GM23338 (cell line): ENCODE results near the gene SFMBT2. TPM values are rescaled to one million over a fixed set of nuclear protein-coding genes. Genes with fewer than 3 reads are reported as not detected.

ENCODE experiments used
- ATAC-seq: fragments of 200-7000 bp; cut with Tn5 transposase; 3 replicates; pipeline ENCODE4 v1.9.1; 2020
- DNase-seq: peaks from one replicate; pipeline ENCODE4 v3.0.0-alpha.2; 2015; ENCODE audit warnings: low spot score
- H2AFZ ChIP-seq: fragments of 200-600 bp; sonication (generic); 2 replicates; pipeline ENCODE4 v1.8.0; 2016; ENCODE audit warnings: antibody characterized with exemption, mild to moderate bottlenecking, moderate library complexity
- H3F3A ChIP-seq: fragments of 200-600 bp; sonication (generic); replicated peaks from 2 replicates; pipeline ENCODE4 v1.8.0; 2017; ENCODE audit warnings: antibody characterized with exemption, mixed run types, low read depth
- H3K27ac ChIP-seq: fragments of 200-600 bp; sonication (generic); 2 replicates; pipeline ENCODE4 v1.6.1; 2016; ENCODE audit warnings: low read depth
- H3K27me3 ChIP-seq: fragments of 200-600 bp; sonication (generic); 2 replicates; pipeline ENCODE4 v1.8.0; 2016; ENCODE audit warnings: mild to moderate bottlenecking, mixed run types, moderate library complexity; ENCODE audit not compliant: insufficient read depth
- H3K36me3 ChIP-seq: fragments of 200-600 bp; sonication (generic); 2 replicates; pipeline ENCODE4 v1.8.0; 2016; ENCODE audit warnings: mild to moderate bottlenecking; ENCODE audit not compliant: insufficient read depth
- H3K4me1 ChIP-seq: fragments of 200-600 bp; sonication (generic); 2 replicates; pipeline ENCODE4 v1.8.0; 2016; ENCODE audit warnings: mild to moderate bottlenecking, moderate library complexity; ENCODE audit not compliant: insufficient read depth
- H3K4me2 ChIP-seq: fragments of 200-600 bp; sonication (generic); 2 replicates; pipeline ENCODE4 v1.7.1; 2017; ENCODE audit warnings: mixed run types
- H3K4me3 ChIP-seq: fragments of 200-600 bp; sonication (generic); 2 replicates; pipeline ENCODE4 v1.6.1; 2016; ENCODE audit warnings: mixed run types
- H3K79me2 ChIP-seq: fragments of 200-600 bp; sonication (generic); replicated peaks from 2 replicates; pipeline ENCODE4 v1.8.0; 2017; ENCODE audit warnings: mild to moderate bottlenecking; ENCODE audit not compliant: insufficient read depth
- H3K9me2 ChIP-seq: fragments of 200-600 bp; sonication (generic); 2 replicates; pipeline ENCODE4 v1.8.0; 2017; ENCODE audit not compliant: insufficient read depth
- H4K20me1 ChIP-seq: fragments of 200-600 bp; sonication (generic); replicated peaks from 2 replicates; pipeline ENCODE4 v1.8.0; 2017; ENCODE audit warnings: mild to moderate bottlenecking; ENCODE audit not compliant: insufficient read depth
- H3K27ac Mint-ChIP-seq: 2 replicates; pipeline ENCODE4 v1.8.0; 2020; ENCODE audit warnings: inconsistent platforms, mild to moderate bottlenecking, moderate library complexity, mixed read lengths
- H3K27me3 Mint-ChIP-seq: 3 replicates; pipeline ENCODE4 v1.8.0; 2022; ENCODE audit warnings: low read depth, mild to moderate bottlenecking, moderate library complexity, mixed read lengths, inconsistent platforms; ENCODE audit not compliant: insufficient read depth, poor library complexity
- H3K36me3 Mint-ChIP-seq: 3 replicates; pipeline ENCODE4 v1.8.0; 2021; ENCODE audit warnings: low read depth, mild to moderate bottlenecking, inconsistent platforms, moderate library complexity, mixed read lengths
- H3K4me1 Mint-ChIP-seq: 3 replicates; pipeline ENCODE4 v1.8.0; 2020; ENCODE audit warnings: mild to moderate bottlenecking, inconsistent platforms, mixed read lengths
- H3K4me3 Mint-ChIP-seq: 3 replicates; pipeline ENCODE4 v1.8.0; 2021; ENCODE audit warnings: moderate library complexity, mild to moderate bottlenecking, inconsistent platforms, mixed read lengths
- H3K9me3 Mint-ChIP-seq: 3 replicates; pipeline ENCODE4 v1.8.0; 2020; ENCODE audit warnings: moderate library complexity, mild to moderate bottlenecking, inconsistent platforms, mixed read lengths
- CREB1 ChIP-seq: fragments of 250-450 bp; sonication (Bioruptor Pico); IDR thresholded peaks from 2 replicates; pipeline ENCODE4 v1.5.0; 2020; ENCODE audit warnings: low read depth, mild to moderate bottlenecking, moderate library complexity
- CTCF ChIP-seq, 2 experiments: fragments of 200-600 bp in 1 of 2; sonication (generic) in 1 of 2; conservative IDR thresholded peaks; 2 replicates each; pipeline versions ENCODE4 v1.5.1 to v1.6.1; 2016 to 2017; ENCODE audit warnings: antibody characterized with exemption in 2 of 2, low read depth in 2 of 2, mild to moderate bottlenecking in 2 of 2, moderate library complexity in 1 of 2
- EZH2 ChIP-seq: fragments of 200-600 bp; sonication (generic); IDR thresholded peaks from one replicate; pipeline ENCODE4 v1.8.0; 2017; ENCODE audit warnings: antibody characterized with exemption, mild to moderate bottlenecking, low read depth; ENCODE audit not compliant: unreplicated experiment
- EZH2phosphoT487 ChIP-seq: fragments of 200-600 bp; sonication (generic); IDR thresholded peaks from one replicate; pipeline ENCODE4 v1.8.1; 2018; ENCODE audit warnings: antibody characterized with exemption; ENCODE audit not compliant: unreplicated experiment
- JUNB ChIP-seq: IDR thresholded peaks from one replicate; pipeline ENCODE4 v1.6.1; 2016; ENCODE audit warnings: antibody characterized with exemption; ENCODE audit not compliant: unreplicated experiment
- NANOG ChIP-seq: IDR thresholded peaks from 2 replicates; pipeline ENCODE4 v1.6.1; 2016; ENCODE audit warnings: antibody characterized with exemption, borderline replicate concordance
- POLR2AphosphoS5 ChIP-seq: IDR thresholded peaks from 2 replicates; pipeline ENCODE4 v1.6.1; 2016; ENCODE audit warnings: antibody characterized with exemption, low read depth
- REST ChIP-seq: IDR thresholded peaks from one replicate; pipeline ENCODE4 v1.6.1; 2018; ENCODE audit warnings: antibody characterized with exemption; ENCODE audit not compliant: unreplicated experiment
- STAT1 ChIP-seq: IDR thresholded peaks from one replicate; pipeline ENCODE4 v1.6.1; 2016; ENCODE audit warnings: antibody characterized with exemption; ENCODE audit not compliant: unreplicated experiment
- ZNF114 ChIP-seq: fragments of 250-450 bp; sonication (Bioruptor Pico); IDR thresholded peaks from 2 replicates; pipeline ENCODE4 v1.5.0; 2020; ENCODE audit warnings: mild to moderate bottlenecking, moderate library complexity
- ZNF331 ChIP-seq: fragments of 250-450 bp; sonication (Bioruptor Pico); IDR thresholded peaks from 2 replicates; pipeline ENCODE4 v1.5.0; 2020; ENCODE audit warnings: low read depth, mild to moderate bottlenecking, moderate library complexity
- ZNF462 ChIP-seq: fragments of 250-450 bp; sonication (Bioruptor Pico); IDR thresholded peaks from 2 replicates; pipeline ENCODE4 v1.5.0; 2020; ENCODE audit warnings: mild to moderate bottlenecking, moderate library complexity
- polyA plus RNA-seq: library from polyadenylated mRNA; unstranded; fragments of >200 nt; fragmentation: Nextera tagmentation; extraction: Ambion mirVana; gene quantifications from 2 replicates; pipeline ENCODE4 v1.2.1, GENCODE V29; 2016
- total RNA-seq: library from RNA; depleted of rRNA; stranded (reverse); fragments of >200 nt; shearing (Covaris generic); gene quantifications from 2 replicates; pipeline ENCODE4 v1.2.3, GENCODE V29; 2014
- TF ChIP-seq, protein P1 (sequence below): IDR thresholded peaks from 2 replicates; pipeline ENCODE4 v1.6.1; 2016; ENCODE audit warnings: antibody characterized with exemption

The SFMBT2 gene
- total and polyA plus RNA-seq, 2 experiments from 2014 or later: 2.7 to 6.7 TPM

DNA sequence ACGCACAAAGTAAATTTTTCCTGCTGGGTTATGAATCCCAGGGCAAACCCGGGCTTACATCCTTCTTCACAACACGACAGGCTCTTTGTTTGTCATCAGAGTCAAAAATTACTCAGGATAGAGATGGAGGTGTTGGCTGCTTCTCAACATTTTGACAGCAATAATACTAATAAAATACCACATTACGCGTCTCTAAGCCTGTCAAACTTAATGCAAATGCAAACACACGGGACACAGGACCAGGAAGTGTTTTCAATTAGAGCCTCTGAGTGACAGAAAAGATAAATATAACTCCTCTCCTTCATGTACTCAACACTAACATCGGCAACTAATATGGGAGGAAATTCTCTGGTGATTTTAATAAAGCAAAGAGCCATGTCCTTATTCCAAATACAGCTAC is 128.4 kb downstream of the SFMBT2 start:
- H3K27ac Mint-ChIP-seq: no peak overlapping the region
- H3K4me3 ChIP-seq: no peak overlapping the region
- no peaks in the 10 kb centered on the region; the same call in 1 of the 2 replicates for H3K79me2 ChIP-seq
- no peak overlapping the region for H3K27ac ChIP-seq
- H3K4me3 Mint-ChIP-seq: no peak overlapping the region
- no peak for TF ChIP-seq CTCF (conservative IDR thresholded peaks at IDR 0.05; ENCODE audit: low read depth in 2 of 2)
- no peak for TF ChIP-seq CREB1
- TF ChIP-seq NANOG: no peak
- no peak for TF ChIP-seq EZH2
- TF ChIP-seq ZNF114 (CRISPR knock-in tag): no peak
- no peak for TF ChIP-seq ZNF331 (CRISPR knock-in tag)
- TF ChIP-seq, protein P1, sequence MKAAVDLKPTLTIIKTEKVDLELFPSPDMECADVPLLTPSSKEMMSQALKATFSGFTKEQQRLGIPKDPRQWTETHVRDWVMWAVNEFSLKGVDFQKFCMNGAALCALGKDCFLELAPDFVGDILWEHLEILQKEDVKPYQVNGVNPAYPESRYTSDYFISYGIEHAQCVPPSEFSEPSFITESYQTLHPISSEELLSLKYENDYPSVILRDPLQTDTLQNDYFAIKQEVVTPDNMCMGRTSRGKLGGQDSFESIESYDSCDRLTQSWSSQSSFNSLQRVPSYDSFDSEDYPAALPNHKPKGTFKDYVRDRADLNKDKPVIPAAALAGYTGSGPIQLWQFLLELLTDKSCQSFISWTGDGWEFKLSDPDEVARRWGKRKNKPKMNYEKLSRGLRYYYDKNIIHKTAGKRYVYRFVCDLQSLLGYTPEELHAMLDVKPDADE: no peak
- no peak for TF ChIP-seq JUNB
- no peak for TF ChIP-seq ZNF462
- TF ChIP-seq POLR2AphosphoS5: no peak
- no peak for TF ChIP-seq STAT1
- no peak for TF ChIP-seq REST
- no peak for TF ChIP-seq EZH2phosphoT487
- H3K36me3 Mint-ChIP-seq: no peaks in the 10 kb centered on the region
- H3K4me1 ChIP-seq: no peaks in the 10 kb centered on the region
- peaks cover 3% of the 10 kb centered on the region; the same call in 1 of the 2 replicates for H4K20me1 ChIP-seq
- H3K27me3 ChIP-seq: no peaks in the 10 kb centered on the region
- H3K4me1 Mint-ChIP-seq: peaks cover 3% of the 10 kb centered on the region; the same call in 2 of the 3 replicates
- no peak for DNase-seq
- H3K27me3 Mint-ChIP-seq: peaks cover 6% of the 10 kb centered on the region
- no peak overlapping the region for H3K4me2 ChIP-seq
- no peak for ATAC-seq
- H3K9me2 ChIP-seq: no peaks in the 10 kb centered on the region
- no peak overlapping the region for H2AFZ ChIP-seq
- H3K9me3 Mint-ChIP-seq: no peaks in the 10 kb centered on the region
- no peaks in the 10 kb centered on the region for H3K36me3 ChIP-seq
- H3F3A ChIP-seq: no peaks in the 10 kb centered on the region
